GM18858 (cell line): Measurements from ENCODE around the gene PTPN2.
A peak's percentile ranks its signal among the peaks of the same experiment; 100 is the strongest.

Source experiments
- ATAC-seq: cut with Tn5 transposase; IDR thresholded peaks from one replicate; pipeline ENCODE4 v1.9.1; 2021; ENCODE audit not compliant: unreplicated experiment

PTPN2 gene

DNA sequence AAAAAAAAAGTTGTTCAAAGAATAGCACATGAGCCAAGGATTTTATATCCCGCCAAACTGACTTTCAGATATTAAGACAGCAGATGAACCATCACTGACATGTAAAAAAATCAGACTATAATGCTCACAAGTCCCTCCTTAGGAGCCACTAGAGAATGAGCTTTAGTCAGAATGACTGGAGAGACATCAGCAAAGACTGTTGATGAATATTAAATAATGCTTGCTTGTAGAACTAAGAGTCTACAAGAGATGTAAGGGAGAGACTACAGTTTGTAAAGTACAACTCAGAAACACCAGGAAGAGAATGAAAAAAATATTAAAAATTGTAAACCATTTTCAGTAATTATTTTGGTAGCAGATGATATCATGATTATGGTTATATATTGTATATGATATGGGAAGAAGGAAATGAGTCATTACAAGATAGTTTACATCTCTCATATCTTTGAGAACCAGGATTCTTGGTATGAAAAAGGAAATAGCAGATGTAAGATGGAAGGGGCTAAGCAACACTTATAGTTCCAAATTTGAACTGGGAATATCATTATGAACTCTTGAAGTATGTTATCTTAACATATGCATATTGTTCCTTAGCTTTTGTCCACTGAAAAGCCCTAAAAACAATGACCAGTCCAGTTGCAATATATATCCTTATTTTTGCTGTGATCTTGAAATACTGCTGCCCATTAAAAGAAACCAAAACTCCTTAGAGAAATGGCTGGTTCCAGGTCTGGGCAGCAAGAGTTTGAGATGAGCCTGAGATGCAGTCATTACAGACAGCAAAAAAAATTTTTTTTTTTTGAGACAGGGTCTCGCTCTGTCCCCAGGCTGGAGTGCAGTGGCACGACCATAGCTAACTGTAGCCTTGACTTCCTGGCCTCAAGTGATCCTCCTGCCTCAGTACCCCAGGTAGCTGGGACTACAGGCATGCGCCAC, 55.7 kb downstream of the PTPN2 start:
- ATAC-seq, result no peak

DNA sequence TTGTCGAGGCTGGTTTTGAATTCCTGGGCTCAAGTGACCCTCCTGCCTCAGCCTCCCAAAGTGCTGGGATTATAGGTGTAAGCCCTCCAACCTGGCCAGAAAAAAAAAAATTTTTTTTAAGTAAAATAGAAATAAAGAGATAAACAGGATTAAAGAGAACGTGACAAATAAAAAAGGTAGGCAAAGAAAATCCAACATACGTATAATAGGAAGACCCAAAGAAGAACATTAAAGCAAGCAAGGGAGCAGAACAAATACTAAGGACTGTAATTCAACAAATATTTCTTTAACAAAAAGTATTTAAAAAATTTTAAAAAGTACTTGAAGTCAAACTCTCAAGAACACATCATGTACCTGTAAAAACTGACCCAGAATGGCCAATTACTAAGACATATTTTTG, 56.4 kb downstream of the PTPN2 start:
- no peak for ATAC-seq

DNA sequence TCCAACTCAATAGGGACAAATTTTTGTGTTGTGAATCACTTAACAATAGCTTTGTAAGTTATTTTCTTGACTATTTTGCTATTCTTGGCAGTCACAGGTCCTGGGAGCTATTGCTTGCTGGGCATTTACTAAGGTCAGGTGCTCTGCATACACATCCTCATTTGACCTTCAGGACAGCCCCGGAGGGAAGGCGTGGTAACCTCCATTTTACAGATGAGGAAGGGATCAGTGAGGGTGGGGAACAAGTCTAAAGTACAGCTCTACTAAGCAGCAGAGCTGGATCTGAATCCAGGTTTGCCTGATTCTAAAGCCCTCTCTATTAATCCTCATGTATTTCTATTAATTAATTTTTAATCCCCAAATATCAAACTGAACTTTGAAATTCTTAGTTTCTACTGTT, 58.8 kb downstream of the PTPN2 start:
- no peak for ATAC-seq

DNA sequence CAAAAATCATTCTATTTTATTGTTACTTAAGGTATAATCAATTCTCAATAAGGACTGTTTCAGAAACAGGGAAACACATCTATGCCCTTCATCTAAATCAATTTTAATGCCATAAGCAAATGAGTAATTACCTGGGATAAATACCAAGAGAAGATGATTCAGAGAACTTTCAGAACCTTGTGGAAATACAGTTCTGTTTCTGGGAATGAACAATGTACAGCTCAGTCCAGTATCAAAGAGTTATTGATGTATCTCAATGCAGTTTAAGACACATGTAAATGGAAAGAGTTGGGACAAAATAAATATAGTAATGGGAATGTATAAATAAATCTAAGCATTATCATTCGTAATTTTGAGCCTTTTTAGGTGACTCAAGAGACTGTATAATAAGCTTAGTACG, 60.1 kb downstream of the PTPN2 start:
- no peak for ATAC-seq

DNA sequence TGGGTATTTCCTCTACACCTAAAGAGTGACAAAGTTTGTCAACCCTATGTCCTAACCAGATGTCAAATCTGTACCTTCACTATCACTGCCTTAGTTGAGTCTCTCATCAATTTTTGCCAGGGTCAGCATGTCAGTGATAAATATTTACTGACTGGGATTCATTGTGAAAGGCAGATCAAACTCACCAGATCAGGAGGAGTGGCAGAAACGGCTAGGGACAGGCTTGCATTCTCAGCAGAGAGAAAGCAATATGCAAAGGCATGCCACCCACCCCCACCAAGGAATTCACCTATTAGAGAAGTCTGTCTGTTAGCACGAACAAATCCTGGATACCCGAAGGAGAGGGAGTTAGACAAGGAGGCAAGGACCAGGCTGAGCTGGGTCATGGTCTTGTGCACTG, 62.6 kb downstream of the PTPN2 start:
- ATAC-seq, result no peak

DNA sequence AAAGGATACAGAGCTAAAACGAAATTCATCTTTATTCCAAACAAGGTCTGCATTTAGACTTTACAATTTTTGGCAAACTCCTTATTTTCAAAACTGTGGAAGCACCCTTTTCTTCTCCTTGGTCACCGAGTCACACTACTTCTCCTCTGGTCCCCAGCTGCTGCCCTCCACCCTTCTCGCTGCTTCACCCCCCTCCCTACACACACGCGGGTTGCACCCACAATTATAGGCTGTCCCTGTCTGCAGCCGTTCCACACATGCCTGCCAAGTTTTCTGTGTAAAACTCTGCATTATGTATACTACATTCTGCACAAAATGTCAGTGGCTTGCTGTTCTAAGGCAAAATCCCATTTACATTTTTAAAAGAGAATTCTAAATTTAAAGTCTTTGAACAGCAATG, 63.5 kb downstream of the PTPN2 start:
- ATAC-seq, result no peak

DNA sequence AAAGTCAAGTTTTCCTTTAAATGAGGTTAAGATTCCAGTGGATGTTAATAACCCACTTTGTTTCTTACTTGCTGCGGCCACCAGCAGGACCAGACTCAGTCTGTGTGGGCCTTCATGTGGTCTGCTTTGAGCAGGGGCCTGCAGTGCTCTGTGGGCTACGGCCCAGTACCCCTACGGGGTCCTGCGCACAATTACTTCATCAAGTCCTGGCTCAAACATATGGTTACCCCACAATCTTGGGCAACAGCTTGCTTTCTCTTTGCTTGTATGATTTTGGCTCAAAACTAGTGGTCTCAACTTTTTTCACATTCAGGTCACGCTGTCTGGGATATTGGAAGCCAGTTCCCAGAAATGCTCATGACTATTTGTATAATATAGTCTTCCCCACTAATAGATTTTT, 64.2 kb downstream of the PTPN2 start:
- no peak for ATAC-seq

DNA sequence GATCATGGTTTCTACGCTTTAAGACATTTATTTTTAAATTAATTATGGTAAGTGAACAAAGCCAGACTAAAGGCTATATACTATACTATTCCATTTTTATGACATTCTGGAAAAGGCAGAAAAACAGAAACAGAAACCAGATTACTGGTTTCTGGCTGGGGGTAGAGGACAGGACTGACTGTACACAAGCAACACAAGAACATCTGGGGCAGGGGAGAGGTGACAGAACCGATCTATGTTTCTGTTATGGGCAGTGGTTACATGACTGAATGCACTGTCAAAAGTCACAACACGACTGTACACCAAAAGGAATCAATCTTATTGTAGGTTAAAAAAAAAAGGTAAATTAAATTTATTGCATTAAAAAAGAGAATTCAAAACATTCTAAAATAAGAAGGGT, 64.7 kb downstream of the PTPN2 start:
- ATAC-seq, result peak; percentile 85

DNA sequence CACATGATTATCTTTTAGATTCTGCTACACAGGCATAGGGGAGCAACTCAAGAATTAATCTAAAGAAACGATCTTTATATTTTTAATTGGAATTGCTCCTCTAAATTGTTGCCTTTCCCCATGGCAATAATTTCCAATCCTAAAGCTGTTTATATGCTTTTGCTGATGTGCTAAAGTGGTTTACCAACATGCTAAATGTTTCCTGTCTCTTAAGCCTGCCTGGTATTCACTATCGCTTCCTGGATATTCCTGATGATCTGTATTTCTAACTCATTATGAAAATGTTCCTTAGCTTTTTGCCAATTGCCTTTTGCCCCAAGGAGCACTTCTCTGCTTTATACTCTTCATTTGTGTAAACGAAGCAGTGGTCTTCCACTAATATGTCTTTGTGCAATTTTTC, 65.8 kb downstream of the PTPN2 start:
- ATAC-seq, result no peak

DNA sequence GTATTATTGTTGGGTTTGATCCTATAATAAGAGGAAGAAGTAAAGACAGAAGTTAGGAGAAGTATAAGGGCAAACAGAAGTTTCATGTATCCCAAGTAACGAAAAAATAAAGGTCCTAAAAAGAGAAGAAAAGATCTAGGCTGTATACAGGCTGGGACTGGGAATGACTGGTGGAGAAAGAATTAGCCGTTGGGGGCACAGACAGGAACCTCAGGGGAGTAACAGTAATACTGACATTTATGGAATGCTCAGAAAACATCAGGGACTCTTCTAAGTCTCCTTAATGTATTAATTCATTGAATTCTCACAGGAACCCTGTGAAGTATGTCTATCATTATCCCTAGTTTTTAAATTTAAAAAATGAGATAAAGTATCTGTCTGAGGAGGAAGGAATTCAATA, 67.6 kb downstream of the PTPN2 start:
- ATAC-seq, result no peak

DNA sequence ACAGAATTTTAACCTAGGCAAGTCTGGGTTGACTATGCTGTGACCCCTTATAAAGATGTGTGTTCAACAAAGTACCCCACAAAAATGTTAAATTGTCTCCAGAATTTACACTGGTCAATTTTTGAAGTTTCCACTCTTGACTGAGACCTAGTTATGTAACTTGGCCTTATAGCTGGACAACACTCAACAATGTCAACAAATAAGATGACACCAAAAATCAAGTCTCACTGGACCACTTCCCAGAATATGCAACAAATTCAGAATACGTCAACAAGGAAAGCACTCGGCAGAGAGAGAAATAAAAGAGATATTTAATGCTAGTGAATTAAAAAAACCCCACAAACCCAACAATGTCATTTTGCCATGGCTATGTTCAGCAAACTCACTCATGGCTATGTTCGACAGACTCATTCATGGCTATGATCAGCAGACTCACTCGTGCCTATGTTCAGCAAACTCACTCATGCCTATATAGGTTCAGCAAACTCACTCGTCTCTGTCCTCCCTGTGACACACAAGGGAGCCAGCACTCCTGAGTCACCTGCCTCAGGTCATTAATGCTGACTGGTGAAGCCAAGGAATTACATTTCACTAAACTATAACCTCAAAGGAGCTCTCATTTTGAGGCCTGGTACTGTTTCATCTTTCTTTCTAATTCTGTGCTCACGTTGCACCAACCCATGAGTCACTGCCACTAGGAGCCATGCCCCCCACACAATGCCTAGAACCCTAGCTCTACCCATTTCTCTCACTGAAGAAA, 72.7 kb downstream of the PTPN2 start:
- no peak for ATAC-seq

DNA sequence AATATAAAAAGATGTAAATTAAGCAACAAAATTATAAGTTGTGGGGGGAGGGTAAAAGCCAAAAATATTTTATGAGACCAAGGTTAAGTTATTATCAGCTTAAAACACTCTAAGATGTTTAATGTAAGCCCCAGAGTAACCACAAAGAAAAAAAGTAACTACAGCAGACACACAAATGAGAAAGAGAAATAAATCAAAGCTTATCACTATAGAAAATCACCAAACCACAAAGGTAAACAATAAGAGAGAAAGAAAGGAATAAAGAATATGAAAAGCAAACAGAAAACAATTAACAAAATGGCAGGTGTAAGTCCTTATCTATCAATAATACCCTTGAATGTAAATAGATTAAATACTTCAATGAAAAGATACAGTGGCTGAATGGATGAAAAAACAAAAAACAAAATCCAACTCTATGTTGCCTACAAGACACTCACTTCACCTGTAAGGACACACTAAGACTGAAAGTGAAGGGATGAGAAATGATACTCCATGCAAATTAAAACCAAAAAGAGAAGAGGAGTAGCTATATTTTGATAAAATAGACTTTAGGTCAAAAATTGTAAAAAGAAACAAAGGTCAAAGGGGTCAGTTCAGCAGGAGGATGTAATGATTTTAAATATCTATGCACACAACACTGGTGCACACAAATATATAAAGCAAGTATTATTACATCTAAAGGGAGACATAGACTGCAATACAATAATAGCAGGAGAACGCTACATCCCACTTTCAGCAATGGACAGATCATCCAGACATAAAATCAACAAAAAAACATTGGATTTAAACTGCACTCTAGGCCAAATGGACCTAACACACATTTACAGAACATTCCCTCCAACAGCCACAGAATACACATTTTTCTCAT, 80.7 kb downstream of the PTPN2 start:
- ATAC-seq, result no peak

DNA sequence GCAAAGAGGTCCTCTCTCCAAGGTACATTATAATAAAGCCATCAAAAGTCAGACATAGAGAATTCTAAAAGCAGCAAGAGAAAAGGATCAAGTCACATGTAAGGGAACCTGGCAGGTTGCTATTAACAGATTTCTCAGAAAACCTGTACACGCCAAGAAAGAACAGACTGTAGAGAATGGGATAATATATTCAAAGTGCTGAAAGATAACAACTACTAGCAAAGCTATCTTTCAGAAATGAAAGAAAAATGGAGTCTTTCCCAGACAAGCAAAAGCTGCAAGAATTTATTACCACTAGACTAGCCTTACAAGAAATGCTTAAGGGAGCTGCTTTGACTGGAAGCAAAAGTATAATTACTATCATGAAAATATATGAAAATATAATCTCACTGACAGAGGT, 81.5 kb downstream of the PTPN2 start:
- ATAC-seq, result no peak

DNA sequence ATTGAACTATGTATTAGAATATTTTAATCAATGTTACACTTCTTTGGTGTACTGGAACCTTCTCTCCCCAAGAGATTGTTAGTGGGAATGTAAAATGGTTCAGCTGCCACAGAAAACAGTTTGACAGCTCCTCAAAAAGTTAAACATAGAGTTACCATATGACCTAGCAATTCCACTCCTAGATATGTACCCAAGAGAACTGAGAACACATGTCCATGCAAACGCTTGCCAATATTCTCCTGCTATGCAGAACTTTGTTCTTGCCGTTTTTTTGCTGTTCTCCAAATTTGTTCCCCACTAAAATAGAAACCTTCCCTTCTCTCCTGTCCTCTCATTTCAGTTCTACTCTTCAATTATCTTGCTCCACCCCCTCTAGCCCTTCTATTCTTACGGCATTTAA, 87.6 kb downstream of the PTPN2 start:
- ATAC-seq, result no peak

DNA sequence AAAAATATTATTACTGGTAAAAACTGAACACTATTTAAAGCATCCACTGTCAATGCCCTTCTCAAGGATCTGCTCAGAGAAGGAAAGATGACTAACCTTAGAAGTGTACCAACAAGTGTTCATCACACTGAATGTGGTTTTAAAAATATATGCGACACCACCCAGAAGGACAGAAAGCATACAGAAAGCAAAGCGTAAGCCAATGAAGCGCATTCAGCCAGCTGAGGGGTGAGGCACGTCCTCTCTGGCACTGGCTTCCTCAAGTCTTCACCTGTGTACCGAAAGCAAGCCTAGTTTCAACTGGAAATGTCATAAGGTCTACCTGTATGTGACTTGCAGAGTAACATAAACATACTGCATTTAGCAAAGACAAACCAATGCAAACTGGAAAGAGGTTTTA, 92.4 kb downstream of the PTPN2 start:
- no peak for ATAC-seq

DNA sequence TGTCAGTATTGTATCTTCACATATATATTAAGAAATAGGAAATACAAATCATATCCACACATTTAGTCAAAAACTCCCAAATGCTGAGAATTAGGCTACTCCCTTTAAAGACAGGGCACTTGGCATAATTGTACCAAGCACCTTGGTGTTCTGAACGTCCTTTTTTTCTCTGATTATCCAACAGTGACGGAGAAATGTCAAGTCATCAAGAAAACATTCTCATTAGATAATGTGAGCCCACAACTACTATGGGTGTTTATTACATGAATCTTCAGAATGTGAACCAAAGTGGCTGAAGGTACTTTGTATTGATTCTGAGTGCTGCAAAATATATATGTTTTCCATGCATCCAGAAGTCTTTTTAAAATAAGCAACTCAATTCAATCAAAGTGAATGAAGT, 97.4 kb downstream of the PTPN2 start:
- no peak for ATAC-seq

DNA sequence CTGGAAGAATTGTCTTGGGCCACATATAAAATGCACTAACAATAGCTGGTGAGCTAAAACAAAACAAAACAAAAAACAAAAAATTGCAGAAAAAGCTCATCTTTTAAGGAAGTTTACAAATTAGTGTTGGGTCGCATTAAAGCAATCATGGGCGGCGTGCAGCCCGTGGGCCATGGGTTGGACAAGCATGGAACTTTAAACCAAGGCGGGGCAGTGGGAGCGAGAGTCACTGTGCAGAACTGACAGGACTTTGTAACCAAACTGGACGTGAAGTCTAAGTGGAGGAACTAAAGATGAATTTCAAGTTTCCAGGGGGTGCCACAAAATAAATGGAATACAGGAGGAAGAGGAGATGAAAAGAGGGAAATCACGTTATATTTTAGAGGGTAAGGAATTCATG, 100.5 kb downstream of the PTPN2 start:
- ATAC-seq, result no peak

DNA sequence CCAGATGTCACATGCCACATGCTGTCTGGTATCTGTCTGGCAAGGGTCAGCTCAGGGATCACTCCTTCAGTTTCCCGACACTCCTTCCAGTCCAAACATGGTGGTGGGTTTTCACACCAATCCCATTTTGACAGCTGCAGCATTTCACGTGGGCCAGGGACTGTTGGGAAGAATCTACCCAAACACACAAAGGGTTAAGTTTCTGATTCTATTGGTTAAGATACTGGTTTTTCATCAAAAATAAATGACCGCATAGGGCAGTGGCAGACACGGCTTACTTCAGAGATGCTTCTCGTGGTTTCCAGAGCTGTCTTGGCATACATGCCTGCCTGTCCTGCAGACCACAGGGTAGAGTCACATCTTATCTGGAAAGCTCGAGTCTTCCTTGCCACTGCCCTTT, 101.5 kb downstream of the PTPN2 start:
- ATAC-seq, result no peak

DNA sequence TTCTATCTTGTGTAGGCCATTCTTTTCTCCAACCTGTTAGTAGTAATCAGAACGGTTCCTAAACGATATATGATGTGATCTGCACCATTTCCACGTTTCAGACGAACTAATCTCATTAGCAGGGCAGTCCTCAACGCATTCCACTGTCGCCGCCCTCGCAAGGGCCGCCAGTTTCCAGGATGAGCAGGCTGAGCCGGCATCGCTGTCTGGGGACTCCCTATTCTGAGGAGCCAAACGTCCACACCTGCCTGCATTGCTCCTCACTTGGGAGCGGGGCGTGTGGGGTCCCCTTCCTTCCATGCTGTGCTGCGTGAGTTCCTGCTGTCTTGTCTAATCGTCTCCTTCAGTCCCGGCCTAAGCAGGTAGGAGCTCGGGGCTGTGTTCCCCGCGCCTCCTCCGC, 104.6 kb downstream of the PTPN2 start:
- no peak for ATAC-seq

DNA sequence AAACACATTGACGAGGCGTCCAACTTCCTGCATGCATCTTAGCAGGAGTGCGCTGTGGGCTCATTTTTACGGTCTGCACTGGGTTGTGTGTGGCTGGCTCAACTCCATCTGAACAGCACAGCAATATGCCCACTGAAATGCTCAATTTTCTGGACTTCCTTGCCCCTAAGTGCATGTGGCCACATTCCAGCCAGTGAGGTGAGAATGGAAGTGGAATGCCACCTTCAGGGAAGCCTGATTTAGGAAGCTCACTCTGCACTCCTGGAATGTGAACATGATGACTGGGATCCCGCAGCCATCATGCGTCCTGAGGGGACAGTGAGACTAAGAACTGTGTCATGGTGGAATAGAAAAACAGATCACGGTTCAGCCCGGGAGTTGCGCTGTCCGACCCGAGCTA, 105.0 kb downstream of the PTPN2 start:
- no peak for ATAC-seq

DNA sequence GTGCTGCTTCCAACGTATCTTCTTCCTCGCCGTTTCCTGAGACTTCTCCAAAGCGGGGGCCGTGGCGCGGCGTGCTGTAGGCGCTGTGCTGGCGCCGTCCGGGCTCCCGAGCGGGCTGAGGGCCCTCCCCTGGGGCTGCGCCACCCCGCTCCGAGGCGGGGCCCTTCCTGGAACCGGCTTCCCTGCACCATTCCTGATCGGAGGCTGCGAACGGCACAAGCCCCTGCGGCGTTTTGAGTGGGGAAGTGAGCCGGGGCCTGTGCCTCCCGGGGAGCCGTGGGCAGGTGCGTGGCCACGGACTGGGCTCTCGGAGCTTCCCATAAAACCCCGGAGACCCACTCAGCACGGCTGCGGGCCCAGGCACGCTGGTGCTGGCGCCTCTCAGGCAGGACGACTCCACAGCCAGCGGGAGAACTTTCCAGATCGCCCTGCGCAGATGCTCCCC, 106.5 kb downstream of the PTPN2 start:
- ATAC-seq, result no peak
